Keratinocyte (primary cell): ENCODE results near the gene SERPINA4. TPM values are rescaled to one million over a fixed set of nuclear protein-coding genes. Genes with fewer than 3 reads are reported as not detected.

Experiments used
- DNase-seq: peaks from one replicate; pipeline ENCODE4 v3.0.0-alpha.2; 2011; ENCODE audit warnings: low read depth, missing footprints, low spot score
- FAIRE-seq: peaks from 2 replicates; lab custom pipeline; 2011; peaks lifted over from hg19 to GRCh38; lab: Jason Lieb, UNC
- H2AFZ ChIP-seq: 2 replicates; pipeline ENCODE4 v1.6.0; 2012; ENCODE audit warnings: low read length, control low read depth, inconsistent platforms; ENCODE audit not compliant: control insufficient read depth
- H3K27ac ChIP-seq: 2 replicates; pipeline ENCODE4 v1.5.1; 2011; ENCODE audit warnings: low read length; ENCODE audit not compliant: control insufficient read depth, insufficient read depth
- H3K27me3 ChIP-seq: 3 replicates; pipeline ENCODE4 v1.6.0; 2011; ENCODE audit warnings: low read length; ENCODE audit not compliant: control insufficient read depth, insufficient read depth; ENCODE audit errors: extremely low read depth
- H3K36me3 ChIP-seq, 2 experiments: 2 replicates in 1 of 2; 3 replicates in 1 of 2; pipeline ENCODE4 v1.5.1; 2011; ENCODE audit warnings: low read length in 2 of 2, mild to moderate bottlenecking in 1 of 2; ENCODE audit not compliant: control insufficient read depth in 2 of 2, insufficient read depth in 2 of 2; ENCODE audit errors: extremely low read depth in 1 of 2
- H3K4me1 ChIP-seq: 3 replicates; pipeline ENCODE4 v1.5.1; 2011; ENCODE audit warnings: low read length; ENCODE audit not compliant: control insufficient read depth, insufficient read depth; ENCODE audit errors: extremely low read depth
- H3K4me2 ChIP-seq: 3 replicates; pipeline ENCODE4 v1.6.0; 2011; ENCODE audit warnings: low read depth, low read length; ENCODE audit not compliant: control insufficient read depth, insufficient read depth; ENCODE audit errors: extremely low read depth
- H3K4me3 ChIP-seq, 3 experiments: fragments of 200-600 bp in 1 of 3; sonication (generic) in 1 of 3; 2 replicates in 2 of 3; 3 replicates in 1 of 3; pipeline ENCODE4 v1.5.1; 2011 to 2016; ENCODE audit warnings: low read length in 3 of 3, mild to moderate bottlenecking in 3 of 3, control low read depth in 2 of 3, inconsistent platforms in 1 of 3, low read depth in 1 of 3, mixed read lengths in 1 of 3, mixed run types in 1 of 3, moderate library complexity in 1 of 3; ENCODE audit not compliant: control insufficient read depth in 2 of 3, insufficient read depth in 2 of 3; ENCODE audit errors: extremely low read depth in 1 of 3
- H3K79me2 ChIP-seq: 2 replicates; pipeline ENCODE4 v1.6.0; 2012; ENCODE audit warnings: low read length; ENCODE audit not compliant: control insufficient read depth, insufficient read depth
- H3K9ac ChIP-seq: 3 replicates; pipeline ENCODE4 v1.6.0; 2011; ENCODE audit warnings: low read length; ENCODE audit not compliant: control insufficient read depth, insufficient read depth; ENCODE audit errors: extremely low read depth
- H3K9me1 ChIP-seq: 3 replicates; pipeline ENCODE4 v1.6.0; 2011; ENCODE audit warnings: low read length; ENCODE audit not compliant: control insufficient read depth, insufficient read depth; ENCODE audit errors: extremely low read depth
- H3K9me3 ChIP-seq: 2 replicates; pipeline ENCODE4 v1.5.1; 2012; ENCODE audit warnings: low read depth, low read length; ENCODE audit not compliant: control insufficient read depth
- H4K20me1 ChIP-seq: 3 replicates; pipeline ENCODE4 v1.6.0; 2011; ENCODE audit warnings: low read length; ENCODE audit not compliant: control insufficient read depth, insufficient read depth; ENCODE audit errors: extremely low read depth
- EZH2 ChIP-seq: IDR thresholded peaks from one replicate; pipeline ENCODE4 v1.6.1; 2012; ENCODE audit warnings: inconsistent platforms, mild to moderate bottlenecking, low read length, moderate library complexity
- dilution Hi-C: fragments of 300-500 bp; cut with MboI; formaldehyde crosslinking; loops from one replicate; pipeline ENCODE4 v1.7.0; 2020; ENCODE audit warnings: low sequenced_read_pairs; ENCODE audit not compliant: extremely low pct_ligation_motif_present
- polyA plus RNA-seq, 5 experiments: library from polyadenylated mRNA; depleted of rRNA in 3 of 5; stranded (reverse) in 3 of 5; stranded (forward) in 1 of 5; unstranded in 1 of 5; fragments of >200 nt; gene quantifications; 1 replicate in 1 of 5; 2 replicates in 3 of 5; 3 replicates in 1 of 5; pipeline versions ENCODE4 v1.2.1 to v1.2.3, GENCODE V29; 2011 to 2012; ENCODE audit warnings: missing spikeins in 2 of 5, low read depth in 1 of 5, low replicate concordance in 1 of 5
- TF ChIP-seq, protein P1 (sequence below), 3 experiments: IDR thresholded peaks in 1 of 3; conservative IDR thresholded peaks in 1 of 3; optimal IDR thresholded peaks in 1 of 3; 2 replicates in 2 of 3; 3 replicates in 1 of 3; pipeline versions ENCODE3 to v1.5.1; 2011; ENCODE audit warnings: low read length in 3 of 3, mild to moderate bottlenecking in 3 of 3, moderate library complexity in 2 of 3, control low read depth in 1 of 3, inconsistent platforms in 1 of 3; ENCODE audit not compliant: insufficient read depth in 2 of 3; ENCODE audit errors: extremely low read depth in 1 of 3

Gene SERPINA4
- polyA plus RNA-seq, 1 donor (not counting 4 experiments of a cell fraction or from before 2014, with no cell fraction given), result not detected

- no peak for TF ChIP-seq EZH2
- TF ChIP-seq, protein P1, sequence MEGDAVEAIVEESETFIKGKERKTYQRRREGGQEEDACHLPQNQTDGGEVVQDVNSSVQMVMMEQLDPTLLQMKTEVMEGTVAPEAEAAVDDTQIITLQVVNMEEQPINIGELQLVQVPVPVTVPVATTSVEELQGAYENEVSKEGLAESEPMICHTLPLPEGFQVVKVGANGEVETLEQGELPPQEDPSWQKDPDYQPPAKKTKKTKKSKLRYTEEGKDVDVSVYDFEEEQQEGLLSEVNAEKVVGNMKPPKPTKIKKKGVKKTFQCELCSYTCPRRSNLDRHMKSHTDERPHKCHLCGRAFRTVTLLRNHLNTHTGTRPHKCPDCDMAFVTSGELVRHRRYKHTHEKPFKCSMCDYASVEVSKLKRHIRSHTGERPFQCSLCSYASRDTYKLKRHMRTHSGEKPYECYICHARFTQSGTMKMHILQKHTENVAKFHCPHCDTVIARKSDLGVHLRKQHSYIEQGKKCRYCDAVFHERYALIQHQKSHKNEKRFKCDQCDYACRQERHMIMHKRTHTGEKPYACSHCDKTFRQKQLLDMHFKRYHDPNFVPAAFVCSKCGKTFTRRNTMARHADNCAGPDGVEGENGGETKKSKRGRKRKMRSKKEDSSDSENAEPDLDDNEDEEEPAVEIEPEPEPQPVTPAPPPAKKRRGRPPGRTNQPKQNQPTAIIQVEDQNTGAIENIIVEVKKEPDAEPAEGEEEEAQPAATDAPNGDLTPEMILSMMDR (optimal IDR thresholded peaks at IDR 0.05 in 1 of 3, IDR thresholded peaks at IDR 0.05 in 1 of 3, conservative IDR thresholded peaks at IDR 0.05 in 1 of 3; ENCODE audit: extremely low read depth in 1 of 3, insufficient read depth in 2 of 3, low read length in 3 of 3), result no peak
- H4K20me1 ChIP-seq, result no peaks in the 10 kb centered on the region
- no peaks in the 10 kb centered on the region for H3K9me1 ChIP-seq
- dilution Hi-C loops, result no loop called here
- no peaks in the 10 kb centered on the region for H3K27me3 ChIP-seq
- no peak overlapping the region for H3K4me2 ChIP-seq
- H3K79me2 ChIP-seq, result no peaks in the 10 kb centered on the region
- H3K9ac ChIP-seq, result no peak overlapping the region
- no peak overlapping the region for H2AFZ ChIP-seq
- H3K9me3 ChIP-seq, result no peaks in the 10 kb centered on the region
- H3K27ac ChIP-seq, result no peak overlapping the region
- no peak overlapping the region for H3K4me3 ChIP-seq
- no peak for DNase-seq
- FAIRE-seq, result no peak
- H3K4me1 ChIP-seq, result no peaks in the 10 kb centered on the region
- H3K36me3 ChIP-seq, result no peaks in the 10 kb centered on the region
These were observed 12.4 kb downstream of the SERPINA4 start for GRCh38 chr14:94573475-94574277.

GRCh38 chr14:94574336-94574735, 13.1 kb downstream of the SERPINA4 start:
- Histone ChIP-seq H3K4me3 (no peak overlapping the region), H3K4me2 (no peak overlapping the region), H3K9ac (no peak overlapping the region), H3K4me1 (no peaks in the 10 kb centered on the region), H3K27me3 (no peaks in the 10 kb centered on the region), H3K9me3 (no peaks in the 10 kb centered on the region), H4K20me1 (no peaks in the 10 kb centered on the region), H3K9me1 (no peaks in the 10 kb centered on the region), H3K36me3 (no peaks in the 10 kb centered on the region), H3K79me2 (no peaks in the 10 kb centered on the region), H2AFZ (no peak overlapping the region), H3K27ac (no peak overlapping the region)
- TF ChIP-seq EZH2, result no peak
- TF ChIP-seq, protein P1 (optimal IDR thresholded peaks at IDR 0.05 in 1 of 3, IDR thresholded peaks at IDR 0.05 in 1 of 3, conservative IDR thresholded peaks at IDR 0.05 in 1 of 3; ENCODE audit: extremely low read depth in 1 of 3, insufficient read depth in 2 of 3, low read length in 3 of 3), result no peak
- DNase-seq, result no peak
- FAIRE-seq, result no peak
- dilution Hi-C loops, result no loop called here
